OCI-LY1 (cell line): ENCODE data around the gene ELMOD3.

ENCODE experiments used
- CTCF ChIP-seq: fragments of 200-600 bp; sonication (generic), shearing (Covaris generic); IDR thresholded peaks from 2 replicates; pipeline ENCODE4 v1.5.1; 2017; ENCODE audit warnings: mild to moderate bottlenecking, antibody characterized with exemption, low read length, moderate library complexity, mixed read lengths
- EZH2 ChIP-seq: fragments of 200-600 bp; sonication (generic), shearing (Covaris generic); IDR thresholded peaks from 2 replicates; pipeline ENCODE4 v1.8.0; 2017; ENCODE audit warnings: borderline replicate concordance, mixed run types, mild to moderate bottlenecking, antibody characterized with exemption, low read length, moderate library complexity, mixed read lengths

GRCh38 chr2:85434696-85435095, 80.1 kb downstream of the ELMOD3 start:
- TF ChIP-seq CTCF (no peak), EZH2 (no peak)
